ENCODE results near the gene NDUFB10. TPM values are rescaled to one million over a fixed set of nuclear protein-coding genes. Genes with fewer than 3 reads are reported as not detected.

Gene NDUFB10
- total and polyA plus RNA-seq, 4 donors: 93.9 to 195 (median 133) TPM

DNA sequence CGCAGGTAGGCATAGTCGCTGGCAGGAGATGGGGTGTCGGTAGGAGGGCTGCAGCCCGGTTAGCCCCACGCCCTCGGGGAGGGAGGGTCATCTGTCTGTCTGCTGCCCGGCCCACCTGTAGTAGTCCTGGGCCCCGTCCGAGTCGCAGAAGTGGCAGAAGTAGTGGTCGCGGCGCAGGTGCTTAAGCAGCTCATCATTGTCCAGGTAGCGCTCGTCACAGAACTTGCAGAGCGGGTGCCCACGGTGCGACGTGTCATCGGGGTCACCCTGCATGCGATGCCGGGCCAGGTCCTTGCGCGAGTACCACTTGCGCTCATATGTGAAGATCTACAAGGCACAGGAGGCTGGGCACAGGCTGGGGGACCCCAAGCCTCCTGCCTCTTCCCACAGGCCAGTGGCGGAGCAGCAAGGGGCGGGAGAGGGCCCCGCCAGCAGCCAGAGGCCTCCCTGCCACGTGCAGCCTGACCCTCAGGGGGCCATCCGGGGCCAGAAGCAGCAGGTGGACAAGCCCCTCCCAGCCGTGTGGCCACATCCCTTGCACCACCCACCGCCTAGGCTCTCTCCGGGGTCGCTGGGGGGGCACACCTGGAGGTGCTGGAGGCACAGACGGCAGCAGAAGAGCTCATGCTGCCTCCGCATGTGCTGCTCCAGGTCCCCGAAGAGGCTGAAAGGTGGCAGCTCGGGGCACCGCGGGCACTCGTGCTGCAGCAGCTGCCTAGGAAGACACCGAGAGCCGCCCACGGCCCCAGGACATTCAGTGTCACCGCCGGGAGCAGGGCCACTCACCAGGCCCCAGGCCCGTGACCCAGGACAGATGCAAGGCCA, 43.3 kb downstream of the NDUFB10 start:
- Histone ChIP-seq H3K4me1 (ENCODE audit: control insufficient read depth in 4 of 4, insufficient read depth in 4 of 4, low read length in 3 of 4) (peaks cover 29 to 43% (median 34%) of the 10 kb centered on the region in 4 donors), H3K9me3 (ENCODE audit: control insufficient read depth in 4 of 4, low read length in 3 of 4) (no peaks in the 10 kb centered on the region), H3K27me3 (ENCODE audit: control insufficient read depth in 4 of 4, insufficient read depth in 4 of 4, low read length in 3 of 4) (no peaks in the 10 kb centered on the region), H3K27ac (ENCODE audit: low read depth in 1 of 2, low read length in 2 of 2) (no peak overlapping the region), H3K36me3 (ENCODE audit: control insufficient read depth in 4 of 4, insufficient read depth in 3 of 4, low read depth in 1 of 4, low read length in 3 of 4) (peaks cover 19 to 56% (median 25%) of the 10 kb centered on the region in 4 donors), H3K9ac (ENCODE audit: low read depth in 1 of 2, low read length in 2 of 2) (no peak overlapping the region), H3K4me3 (ENCODE audit: low read depth in 1 of 3, low read length in 3 of 3) (no peak overlapping the region)
- 95% methylated on average over 47 of the region's 47 CpGs for WGBS
- TF ChIP-seq TAF1 (conservative IDR thresholded peaks at IDR 0.05): no peak
- no peak for TF ChIP-seq FOXA1 (IDR thresholded peaks at IDR 0.05)
- no peak for TF ChIP-seq HNF4G (IDR thresholded peaks at IDR 0.05)
- no peak for TF ChIP-seq YY1 (IDR thresholded peaks at IDR 0.05)
- TF ChIP-seq, protein P1, sequence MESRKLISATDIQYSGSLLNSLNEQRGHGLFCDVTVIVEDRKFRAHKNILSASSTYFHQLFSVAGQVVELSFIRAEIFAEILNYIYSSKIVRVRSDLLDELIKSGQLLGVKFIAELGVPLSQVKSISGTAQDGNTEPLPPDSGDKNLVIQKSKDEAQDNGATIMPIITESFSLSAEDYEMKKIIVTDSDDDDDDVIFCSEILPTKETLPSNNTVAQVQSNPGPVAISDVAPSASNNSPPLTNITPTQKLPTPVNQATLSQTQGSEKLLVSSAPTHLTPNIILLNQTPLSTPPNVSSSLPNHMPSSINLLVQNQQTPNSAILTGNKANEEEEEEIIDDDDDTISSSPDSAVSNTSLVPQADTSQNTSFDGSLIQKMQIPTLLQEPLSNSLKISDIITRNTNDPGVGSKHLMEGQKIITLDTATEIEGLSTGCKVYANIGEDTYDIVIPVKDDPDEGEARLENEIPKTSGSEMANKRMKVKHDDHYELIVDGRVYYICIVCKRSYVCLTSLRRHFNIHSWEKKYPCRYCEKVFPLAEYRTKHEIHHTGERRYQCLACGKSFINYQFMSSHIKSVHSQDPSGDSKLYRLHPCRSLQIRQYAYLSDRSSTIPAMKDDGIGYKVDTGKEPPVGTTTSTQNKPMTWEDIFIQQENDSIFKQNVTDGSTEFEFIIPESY (IDR thresholded peaks at IDR 0.05): no peak
- TF ChIP-seq, protein P2, sequence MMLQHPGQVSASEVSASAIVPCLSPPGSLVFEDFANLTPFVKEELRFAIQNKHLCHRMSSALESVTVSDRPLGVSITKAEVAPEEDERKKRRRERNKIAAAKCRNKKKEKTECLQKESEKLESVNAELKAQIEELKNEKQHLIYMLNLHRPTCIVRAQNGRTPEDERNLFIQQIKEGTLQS (IDR thresholded peaks at IDR 0.05): no peak
- TF ChIP-seq, protein P3, sequence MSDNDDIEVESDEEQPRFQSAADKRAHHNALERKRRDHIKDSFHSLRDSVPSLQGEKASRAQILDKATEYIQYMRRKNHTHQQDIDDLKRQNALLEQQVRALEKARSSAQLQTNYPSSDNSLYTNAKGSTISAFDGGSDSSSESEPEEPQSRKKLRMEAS (IDR thresholded peaks at IDR 0.05): no peak
- TF ChIP-seq RXRA (IDR thresholded peaks at IDR 0.05): no peak
- no peak for TF ChIP-seq SP1 (IDR thresholded peaks at IDR 0.05)
- no peak for TF ChIP-seq EGR1 (IDR thresholded peaks at IDR 0.05; ENCODE audit: low read depth in 2 of 2)
- no peak for TF ChIP-seq HNF4A (conservative IDR thresholded peaks at IDR 0.05)
- no peak for TF ChIP-seq NR2F2 (IDR thresholded peaks at IDR 0.05)
- TF ChIP-seq, protein P4, sequence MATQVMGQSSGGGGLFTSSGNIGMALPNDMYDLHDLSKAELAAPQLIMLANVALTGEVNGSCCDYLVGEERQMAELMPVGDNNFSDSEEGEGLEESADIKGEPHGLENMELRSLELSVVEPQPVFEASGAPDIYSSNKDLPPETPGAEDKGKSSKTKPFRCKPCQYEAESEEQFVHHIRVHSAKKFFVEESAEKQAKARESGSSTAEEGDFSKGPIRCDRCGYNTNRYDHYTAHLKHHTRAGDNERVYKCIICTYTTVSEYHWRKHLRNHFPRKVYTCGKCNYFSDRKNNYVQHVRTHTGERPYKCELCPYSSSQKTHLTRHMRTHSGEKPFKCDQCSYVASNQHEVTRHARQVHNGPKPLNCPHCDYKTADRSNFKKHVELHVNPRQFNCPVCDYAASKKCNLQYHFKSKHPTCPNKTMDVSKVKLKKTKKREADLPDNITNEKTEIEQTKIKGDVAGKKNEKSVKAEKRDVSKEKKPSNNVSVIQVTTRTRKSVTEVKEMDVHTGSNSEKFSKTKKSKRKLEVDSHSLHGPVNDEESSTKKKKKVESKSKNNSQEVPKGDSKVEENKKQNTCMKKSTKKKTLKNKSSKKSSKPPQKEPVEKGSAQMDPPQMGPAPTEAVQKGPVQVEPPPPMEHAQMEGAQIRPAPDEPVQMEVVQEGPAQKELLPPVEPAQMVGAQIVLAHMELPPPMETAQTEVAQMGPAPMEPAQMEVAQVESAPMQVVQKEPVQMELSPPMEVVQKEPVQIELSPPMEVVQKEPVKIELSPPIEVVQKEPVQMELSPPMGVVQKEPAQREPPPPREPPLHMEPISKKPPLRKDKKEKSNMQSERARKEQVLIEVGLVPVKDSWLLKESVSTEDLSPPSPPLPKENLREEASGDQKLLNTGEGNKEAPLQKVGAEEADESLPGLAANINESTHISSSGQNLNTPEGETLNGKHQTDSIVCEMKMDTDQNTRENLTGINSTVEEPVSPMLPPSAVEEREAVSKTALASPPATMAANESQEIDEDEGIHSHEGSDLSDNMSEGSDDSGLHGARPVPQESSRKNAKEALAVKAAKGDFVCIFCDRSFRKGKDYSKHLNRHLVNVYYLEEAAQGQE (IDR thresholded peaks at IDR 0.05): no peak
- no peak for TF ChIP-seq FOXA2 (IDR thresholded peaks at IDR 0.05)
- TF ChIP-seq RAD21 (IDR thresholded peaks at IDR 0.05): no peak
- TF ChIP-seq, protein P5, sequence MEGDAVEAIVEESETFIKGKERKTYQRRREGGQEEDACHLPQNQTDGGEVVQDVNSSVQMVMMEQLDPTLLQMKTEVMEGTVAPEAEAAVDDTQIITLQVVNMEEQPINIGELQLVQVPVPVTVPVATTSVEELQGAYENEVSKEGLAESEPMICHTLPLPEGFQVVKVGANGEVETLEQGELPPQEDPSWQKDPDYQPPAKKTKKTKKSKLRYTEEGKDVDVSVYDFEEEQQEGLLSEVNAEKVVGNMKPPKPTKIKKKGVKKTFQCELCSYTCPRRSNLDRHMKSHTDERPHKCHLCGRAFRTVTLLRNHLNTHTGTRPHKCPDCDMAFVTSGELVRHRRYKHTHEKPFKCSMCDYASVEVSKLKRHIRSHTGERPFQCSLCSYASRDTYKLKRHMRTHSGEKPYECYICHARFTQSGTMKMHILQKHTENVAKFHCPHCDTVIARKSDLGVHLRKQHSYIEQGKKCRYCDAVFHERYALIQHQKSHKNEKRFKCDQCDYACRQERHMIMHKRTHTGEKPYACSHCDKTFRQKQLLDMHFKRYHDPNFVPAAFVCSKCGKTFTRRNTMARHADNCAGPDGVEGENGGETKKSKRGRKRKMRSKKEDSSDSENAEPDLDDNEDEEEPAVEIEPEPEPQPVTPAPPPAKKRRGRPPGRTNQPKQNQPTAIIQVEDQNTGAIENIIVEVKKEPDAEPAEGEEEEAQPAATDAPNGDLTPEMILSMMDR (IDR thresholded peaks at IDR 0.05; ENCODE audit: low read depth, low read length, missing input control): no peak
- no peak for DNase-seq (ENCODE audit: low spot score)
